Cardiac septum (tissue), 1 donor: ENCODE results near the gene NOS1. TPM values are rescaled to one million over a fixed set of nuclear protein-coding genes. Genes with fewer than 3 reads are reported as not detected.
"Not testable (repeated sequence)": the region's sequence is repeated elsewhere in the genome, so short reads cannot be mapped to it uniquely, and the experiment has no call there.

Experiments
- DNase-seq: peaks from one replicate; pipeline ENCODE4 v3.0.0-alpha.2; 2020; ENCODE audit warnings: low spot score
- intact Hi-C: fragments of 100-400 bp; cut with DNase I; formaldehyde crosslinking; loops from one replicate; pipeline ENCODE4 v1.14.0; 2022
- total RNA-seq: library from RNA; stranded (reverse); fragmentation: NEBNext Ultra II Directional; extraction: Animal tissue kit (Norgen Biotek cat#: 25700); gene quantifications from one replicate; pipeline ENCODE4 v1.2.1, GENCODE V29; 2021
- donor health status: DM: no; HTN: no; CAD: no.

The NOS1 gene
- total RNA-seq, 1 donor from 2014 or later = 0.32 TPM

DNA sequence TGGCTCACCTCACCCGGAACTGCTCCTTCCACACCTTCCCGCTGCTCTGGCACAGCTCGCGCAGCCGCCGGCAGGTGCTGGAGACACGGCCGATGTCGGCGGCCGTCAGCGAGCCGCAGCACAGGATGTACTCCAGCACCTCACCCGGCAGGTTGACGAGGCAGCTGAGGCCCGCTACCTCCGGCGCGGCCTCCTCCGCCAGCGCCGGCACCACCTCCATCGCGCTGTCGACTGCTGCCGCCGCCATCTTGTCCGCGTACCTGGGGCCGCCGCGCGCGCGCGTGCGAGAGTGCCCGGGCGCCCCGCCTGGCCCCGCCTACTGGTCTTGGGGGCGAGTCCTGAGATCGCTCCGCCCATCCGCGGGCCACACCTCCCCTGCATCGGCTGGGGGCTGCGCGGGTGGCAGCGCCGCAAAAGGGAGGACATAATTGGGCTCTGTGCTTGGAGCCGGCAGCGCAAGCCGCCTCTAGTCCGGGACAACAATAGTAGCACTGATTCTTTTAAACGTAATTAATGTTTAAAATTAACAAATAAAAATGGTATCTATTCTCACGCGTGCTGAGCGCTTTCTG lies 171.1 kb downstream of the NOS1 start, which contains the start of gene FBXO21:
FBXO21 (minus strand) TSS at position 261 of the 572 bp plus-strand sequence; CDS start at position 247, 14 bp downstream.
- intact Hi-C loops = no loop called here
- peak; percentile 94 for DNase-seq

DNA sequence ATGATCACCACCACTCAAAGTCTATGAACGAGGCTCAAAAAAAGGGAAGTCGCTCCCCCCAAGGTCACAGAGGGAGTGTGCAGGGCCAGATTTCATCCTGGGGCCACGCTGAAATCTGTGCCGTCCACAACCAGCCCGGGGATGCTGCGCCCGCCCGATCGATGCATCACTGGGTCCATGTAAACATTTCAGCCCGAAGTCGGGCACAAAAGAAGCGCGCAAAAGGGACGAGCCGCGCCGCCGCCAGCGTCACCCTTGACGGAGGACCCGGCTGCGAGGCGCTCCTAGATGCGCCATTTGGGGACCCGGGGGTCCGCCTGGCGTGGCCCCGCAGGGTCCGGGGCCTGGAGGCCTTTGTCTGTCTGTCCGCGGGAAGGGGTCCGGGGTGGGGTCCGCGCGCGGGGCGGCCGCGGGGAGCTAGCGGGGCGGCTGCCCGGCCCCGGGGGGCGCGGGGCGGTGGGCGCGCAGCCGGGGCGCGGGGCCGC lies 171.7 kb downstream of the NOS1 start:
- no peak for DNase-seq
- intact Hi-C loops = no loop called here

DNA sequence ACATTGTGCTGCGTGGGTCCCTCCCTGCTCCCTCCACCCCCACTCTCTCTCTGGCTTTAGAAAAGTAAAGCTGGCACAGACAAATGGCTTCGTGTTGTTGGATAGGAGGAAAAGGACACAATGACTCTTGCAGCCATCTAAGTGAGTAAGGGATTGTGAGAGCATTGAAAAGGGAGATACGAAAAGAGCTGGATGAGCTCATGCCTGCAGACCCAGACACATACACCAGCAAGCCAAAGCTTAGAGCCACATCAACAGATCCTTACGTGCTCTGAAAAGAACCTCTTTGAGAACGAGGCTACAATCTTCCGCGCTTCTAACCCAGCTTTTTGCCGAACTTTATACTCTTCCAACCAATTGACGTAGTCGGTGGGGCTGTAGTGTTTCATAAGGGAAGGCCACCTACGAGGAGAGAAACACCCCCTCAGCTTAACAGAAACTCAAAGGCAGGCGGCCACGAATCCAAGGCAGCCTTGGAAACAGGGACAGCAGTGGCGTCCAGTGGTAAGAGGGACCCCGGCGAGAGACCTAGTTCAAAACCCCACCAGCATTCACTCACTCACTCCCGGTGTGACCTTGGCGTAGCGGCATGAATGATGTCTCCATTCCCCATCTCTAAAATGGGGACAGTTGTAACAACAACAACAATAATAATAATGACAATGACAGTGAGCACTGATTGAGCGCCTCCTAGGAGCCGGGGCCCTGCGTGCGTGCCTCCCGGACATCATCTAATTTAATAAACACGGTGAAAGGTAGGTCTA lies 172.3 kb downstream of the NOS1 start:
- DNase-seq = no peak
- intact Hi-C loops = no loop called here

DNA sequence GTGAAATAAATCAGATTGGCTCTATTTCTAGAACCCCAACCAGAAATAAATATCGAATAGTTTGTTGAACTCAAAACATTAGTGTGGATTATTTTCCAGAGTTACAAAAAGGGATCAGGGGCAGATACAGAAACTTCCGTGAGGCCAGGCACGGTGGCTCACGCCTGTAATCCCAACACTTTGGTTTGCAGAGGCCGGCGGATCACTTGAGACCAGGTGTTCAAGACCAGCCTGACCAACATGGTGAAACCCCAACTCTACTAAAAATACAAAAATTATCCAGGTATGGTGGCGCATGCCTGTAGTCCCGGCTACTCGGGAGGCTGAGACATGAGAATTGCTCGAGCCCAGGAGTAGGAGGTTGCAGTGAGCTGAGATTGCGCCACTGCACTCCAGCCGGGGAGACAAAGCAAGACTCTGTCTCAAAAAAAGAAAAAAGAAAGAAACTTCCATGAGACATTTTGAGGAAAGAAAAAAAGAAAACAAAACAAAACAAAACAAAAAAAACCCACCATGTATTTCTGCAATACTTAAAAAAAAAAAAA lies 173.2 kb downstream of the NOS1 start:
- DNase-seq = no peak
- intact Hi-C loops = no loop called here

DNA sequence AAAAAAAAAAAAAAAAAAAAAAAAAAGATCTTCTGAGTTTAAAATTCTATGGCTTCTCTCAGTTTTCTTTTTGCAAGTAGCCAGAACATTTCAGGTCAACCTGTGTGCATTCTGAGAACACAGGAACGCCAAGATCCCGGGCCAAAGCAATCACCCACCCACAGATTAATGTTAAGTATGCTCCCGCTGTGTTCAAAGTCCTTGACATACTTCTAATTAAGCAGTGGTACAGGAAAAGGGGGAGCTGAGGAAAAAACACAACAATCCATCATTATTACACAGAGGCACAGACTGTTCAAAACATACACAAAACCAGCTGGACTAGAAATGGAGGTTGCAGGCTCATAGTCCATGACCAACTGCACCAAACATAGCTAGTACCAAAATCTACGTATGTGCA lies 174.0 kb downstream of the NOS1 start:
- intact Hi-C loops = no loop called here
- DNase-seq = no peak

DNA sequence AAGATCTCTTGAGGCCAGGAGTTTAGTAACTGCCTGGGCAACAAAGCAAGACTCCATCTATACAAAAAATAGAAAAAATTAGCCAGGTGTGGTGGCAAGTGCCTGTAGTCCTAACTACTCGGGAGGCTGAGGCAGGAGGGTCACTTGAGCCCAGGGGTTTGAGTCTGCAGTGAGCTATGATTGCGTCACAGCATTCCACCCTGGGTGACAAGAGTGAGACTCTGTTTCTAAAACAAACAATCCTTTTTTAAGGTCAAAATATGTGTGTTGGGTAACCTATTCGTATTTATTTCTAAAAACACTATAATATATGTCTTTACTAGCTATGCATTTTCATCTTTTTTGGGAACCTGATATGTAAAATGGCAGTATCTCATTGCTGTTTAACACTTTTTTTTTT lies 178.6 kb downstream of the NOS1 start:
- no peak for DNase-seq
- intact Hi-C loops = no loop called here

DNA sequence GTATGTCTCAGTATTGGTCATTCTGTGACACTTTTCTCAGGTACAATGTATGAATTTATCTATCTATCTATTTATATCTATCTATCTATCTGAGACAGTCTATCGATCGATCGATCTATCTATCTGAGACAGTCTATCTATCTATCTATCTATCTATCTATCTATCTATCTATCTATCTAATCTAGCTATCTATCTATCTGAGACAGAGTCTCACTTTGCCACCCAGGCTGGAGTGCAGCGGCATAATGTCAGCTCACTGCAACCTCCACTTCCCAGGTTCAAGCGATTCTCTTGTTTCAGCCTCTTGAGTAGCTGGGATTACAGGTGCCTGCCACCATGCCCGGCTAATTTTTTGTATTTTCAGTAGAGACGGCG lies 180.0 kb downstream of the NOS1 start:
- intact Hi-C loops = not testable (repeated sequence)

DNA sequence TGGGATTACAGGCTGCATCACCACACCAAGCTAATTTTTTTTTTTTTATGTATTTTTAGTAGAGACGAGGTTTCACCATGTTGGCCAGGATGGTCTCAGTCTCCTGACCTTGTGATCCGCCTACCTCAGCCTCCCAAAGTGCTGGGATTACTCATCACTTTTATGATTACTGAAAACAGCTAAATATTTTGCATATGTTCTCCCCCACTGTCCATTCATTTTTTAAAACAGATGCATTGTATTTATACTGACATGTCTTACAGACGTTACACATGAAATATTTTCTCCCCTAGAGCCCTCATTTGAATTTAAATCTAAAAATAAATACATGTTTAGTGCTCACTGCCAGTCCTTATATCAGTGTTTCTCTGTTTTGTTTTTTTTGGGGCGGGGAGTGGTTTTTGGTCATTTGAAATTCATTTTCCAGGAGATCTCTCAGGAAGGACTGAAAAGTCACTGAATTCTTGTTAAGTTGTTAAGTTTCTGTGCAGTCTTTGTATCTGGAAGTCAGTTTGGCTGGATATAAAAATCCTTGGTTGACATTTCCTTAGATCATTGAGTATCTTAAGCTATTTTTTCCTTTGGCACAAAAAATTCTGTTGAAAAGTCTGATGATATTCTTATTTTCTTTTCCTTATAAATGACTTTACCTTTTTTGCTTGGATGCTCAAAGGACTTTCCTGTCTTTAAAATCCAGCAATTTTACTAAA lies 180.5 kb downstream of the NOS1 start:
- intact Hi-C loops = no loop called here

More for the DNA sequence above, 180.0 kb downstream of the NOS1 start:
- not testable (repeated sequence) for DNase-seq

DNA sequence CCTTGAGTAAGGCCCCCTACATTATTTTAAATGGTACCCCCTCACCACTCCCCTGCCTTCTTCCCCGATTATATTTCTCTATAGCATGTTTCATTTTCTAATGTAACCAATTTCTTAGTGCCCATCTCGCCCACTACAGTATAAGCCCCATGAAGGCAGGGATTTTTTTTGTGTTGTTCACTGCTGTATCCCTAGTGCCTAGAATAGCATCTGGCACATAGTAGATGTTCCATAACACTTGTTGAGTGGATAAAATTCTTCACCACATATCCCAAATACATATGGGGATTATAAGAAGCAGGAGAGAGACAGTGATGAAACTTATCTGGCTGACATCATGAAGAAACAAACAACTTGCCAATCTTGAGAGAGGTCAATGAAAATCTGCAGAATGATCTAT lies 182.7 kb downstream of the NOS1 start:
- intact Hi-C loops = no loop called here

More for the DNA sequence above, 180.5 kb downstream of the NOS1 start:
- DNase-seq = no peak

DNA sequence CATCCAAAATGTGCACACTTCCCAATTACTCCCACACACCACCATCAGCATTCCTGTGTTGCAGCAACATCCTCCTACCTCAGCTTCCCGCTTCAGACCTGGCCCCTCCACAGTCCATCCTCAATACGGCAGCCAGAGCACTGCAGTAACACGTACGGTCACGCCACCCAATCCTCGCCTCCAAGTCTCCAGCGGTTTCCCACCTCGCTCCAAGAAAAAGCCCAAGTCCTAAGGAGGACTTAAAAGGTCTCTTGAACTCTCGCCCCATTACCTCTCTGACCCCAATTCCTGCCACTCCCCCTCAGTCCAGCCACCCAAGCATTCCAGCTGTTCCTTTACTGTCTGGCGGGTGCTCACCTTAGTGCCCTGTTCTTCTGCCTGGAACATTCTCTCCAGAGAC lies 183.1 kb downstream of the NOS1 start:
- no peak for DNase-seq
- intact Hi-C loops = no loop called here

More for the DNA sequence above, 182.7 kb downstream of the NOS1 start:
- no peak for DNase-seq

DNA sequence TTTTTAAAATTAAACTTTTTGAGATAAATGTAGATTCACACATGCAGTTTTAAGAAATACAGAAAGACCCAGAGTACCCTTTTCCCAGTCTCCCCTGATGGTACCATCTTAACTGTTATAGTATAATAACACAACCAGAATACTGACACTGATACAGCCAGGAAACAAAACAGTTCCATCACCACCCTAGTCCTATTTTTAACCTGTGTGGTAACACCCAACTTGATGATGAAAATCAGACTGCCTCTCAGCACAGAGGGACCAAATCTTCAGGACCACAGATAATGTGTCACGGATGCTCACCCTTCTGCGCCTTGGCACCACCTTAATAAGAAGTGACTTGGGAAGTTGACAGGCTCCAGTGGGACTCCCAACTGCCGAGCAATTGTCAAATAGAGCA lies 189.3 kb downstream of the NOS1 start:
- DNase-seq = no peak
- intact Hi-C loops = no loop called here

DNA sequence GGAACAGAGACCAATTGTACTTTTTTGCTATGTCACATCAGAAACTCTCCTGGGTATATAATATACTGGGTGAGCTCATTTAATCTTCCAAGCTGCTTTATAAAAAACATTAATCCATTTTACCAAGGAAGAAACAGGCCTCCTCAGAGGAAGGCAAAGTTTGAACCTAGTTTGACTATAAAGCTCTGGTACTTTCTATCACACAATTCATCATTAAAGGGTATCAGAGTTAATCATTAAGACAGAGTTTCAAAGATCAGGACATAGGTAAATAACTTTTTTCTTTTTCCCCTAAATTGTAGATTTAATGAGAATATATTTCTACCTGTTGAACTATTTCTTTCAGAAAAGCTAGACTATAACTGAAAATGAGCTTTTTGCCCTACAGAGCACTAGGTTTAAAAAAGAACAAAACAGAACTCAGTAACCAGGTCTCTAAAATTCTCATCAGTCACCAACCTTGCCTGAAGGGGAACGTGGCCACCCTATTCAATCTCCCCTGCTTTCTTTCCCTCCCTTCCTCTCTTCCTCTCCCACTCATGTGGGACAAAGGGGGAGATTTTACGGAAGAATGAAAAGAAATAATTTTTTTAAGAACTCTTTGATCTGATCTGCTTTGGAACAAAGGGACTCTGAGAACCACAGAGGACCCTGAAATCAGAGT lies 189.8 kb downstream of the NOS1 start:
- intact Hi-C loops = no loop called here
- DNase-seq = no peak

DNA sequence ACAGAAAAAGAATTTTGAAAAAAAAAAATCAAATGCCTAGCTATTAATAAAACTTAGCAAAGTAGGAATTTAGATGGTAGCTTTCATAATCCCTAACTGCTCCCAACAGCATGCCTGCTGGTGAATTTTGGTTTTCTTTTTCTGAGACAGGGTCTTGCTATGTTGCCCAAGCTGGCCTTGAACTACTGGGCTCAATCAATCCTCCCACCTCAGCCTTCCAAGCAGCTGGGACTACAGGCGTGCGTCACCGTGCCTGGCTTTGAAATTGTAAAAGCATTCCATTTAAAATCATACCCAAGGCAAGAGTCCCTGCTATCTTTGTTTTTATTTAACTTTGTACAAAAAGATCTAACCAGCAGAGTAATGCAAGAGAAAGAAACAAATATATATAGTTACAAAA lies 191.9 kb downstream of the NOS1 start:
- DNase-seq = no peak
- intact Hi-C loops = no loop called here

DNA sequence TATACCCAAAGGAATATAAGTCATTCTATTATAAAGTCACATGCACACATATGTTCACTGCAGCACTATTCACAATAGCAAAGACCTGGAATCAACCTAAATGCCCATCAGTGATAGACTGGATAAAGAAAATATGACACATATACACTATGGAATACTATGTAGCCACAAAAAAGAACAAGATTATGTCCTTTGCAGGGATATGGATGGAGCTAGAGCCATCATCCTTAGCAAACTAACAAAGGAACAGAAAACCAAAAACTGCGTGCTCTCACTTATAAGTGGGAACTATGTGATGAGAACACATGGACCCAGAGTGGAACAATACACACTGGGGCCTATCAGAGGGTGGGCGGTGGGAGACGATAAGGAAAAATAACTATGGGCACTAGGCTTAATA lies 192.4 kb downstream of the NOS1 start:
- no peak for DNase-seq
- intact Hi-C loops = no loop called here

DNA sequence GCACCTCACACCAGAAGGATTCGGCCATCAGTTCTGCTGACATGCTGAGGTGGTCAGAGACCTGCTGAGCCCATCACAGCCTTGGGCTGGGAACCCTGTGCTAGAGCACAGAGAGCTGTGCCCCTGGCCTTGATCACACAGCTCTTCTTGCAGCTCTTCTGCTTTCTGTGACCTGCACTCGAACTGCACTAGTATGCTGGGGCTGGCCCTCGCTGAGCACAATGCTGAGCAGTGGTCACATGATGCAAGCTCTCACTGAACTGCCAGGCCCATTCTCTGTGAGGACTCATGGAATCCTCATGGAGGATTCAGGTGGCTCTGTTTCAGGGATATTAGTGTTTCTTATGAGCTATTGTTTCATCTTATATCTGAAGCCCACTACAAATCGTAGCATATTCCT lies 193.7 kb downstream of the NOS1 start:
- no peak for DNase-seq
- intact Hi-C loops = no loop called here

DNA sequence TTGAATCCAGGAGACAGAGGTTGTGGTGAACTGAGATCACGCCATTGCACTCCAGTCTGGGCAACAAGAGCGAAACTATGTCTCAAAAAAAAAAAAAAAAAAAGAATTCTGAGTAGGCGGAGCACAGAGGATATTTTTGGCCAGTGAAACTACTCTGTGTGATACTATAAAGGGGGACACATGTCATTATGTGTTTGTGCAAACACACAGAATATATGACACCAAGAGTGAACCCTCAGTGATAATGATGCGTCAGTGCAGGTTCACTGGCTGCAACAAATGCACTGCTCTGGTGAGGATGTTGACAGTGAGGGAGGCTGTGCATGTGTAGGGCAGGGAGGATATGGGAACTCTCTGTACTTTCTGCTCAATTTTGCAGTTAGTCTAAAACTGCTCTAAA lies 195.3 kb downstream of the NOS1 start:
- intact Hi-C loops = no loop called here

DNA sequence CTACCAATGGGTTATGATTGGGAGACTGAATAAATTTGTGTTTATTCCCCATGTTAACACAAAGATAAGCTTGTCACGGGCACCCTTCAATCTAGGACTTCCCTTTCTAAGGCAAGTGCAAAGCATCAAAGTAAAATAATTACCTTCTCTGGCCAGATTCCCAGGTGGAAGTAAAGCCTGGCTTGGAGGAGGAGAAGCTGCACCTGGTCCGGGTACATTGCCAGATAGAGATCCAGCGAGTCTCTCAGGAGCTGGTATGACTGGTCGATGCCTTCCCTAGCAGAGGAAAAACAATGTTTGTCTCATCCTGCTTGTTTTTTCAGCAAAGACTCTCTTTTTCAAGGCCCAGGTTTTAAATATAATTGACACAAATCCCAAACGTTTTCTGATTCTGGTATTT lies 196.1 kb downstream of the NOS1 start:
- no peak for DNase-seq
- intact Hi-C loops = no loop called here

More for the DNA sequence above, 195.3 kb downstream of the NOS1 start:
- DNase-seq = no peak

DNA sequence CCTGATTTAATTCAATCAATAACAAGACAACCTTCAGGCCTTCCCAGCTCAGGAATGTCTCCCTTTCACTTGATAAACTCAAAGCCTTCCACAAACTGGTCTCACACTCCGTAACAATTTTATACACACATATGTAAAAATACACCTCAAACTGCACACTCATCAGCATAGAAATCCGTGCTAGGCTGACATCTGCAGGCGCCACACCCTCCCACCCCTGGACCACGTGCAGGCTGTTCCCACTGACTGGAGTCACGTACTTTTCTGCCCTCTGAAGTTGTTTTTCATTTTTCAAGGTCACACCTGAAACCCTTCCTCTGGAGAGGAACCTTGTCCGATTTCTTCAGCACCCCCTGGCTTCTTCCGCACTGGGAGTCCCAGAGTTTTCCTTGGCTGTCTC lies 198.8 kb downstream of the NOS1 start:
- intact Hi-C loops = no loop called here
- no peak for DNase-seq

DNA sequence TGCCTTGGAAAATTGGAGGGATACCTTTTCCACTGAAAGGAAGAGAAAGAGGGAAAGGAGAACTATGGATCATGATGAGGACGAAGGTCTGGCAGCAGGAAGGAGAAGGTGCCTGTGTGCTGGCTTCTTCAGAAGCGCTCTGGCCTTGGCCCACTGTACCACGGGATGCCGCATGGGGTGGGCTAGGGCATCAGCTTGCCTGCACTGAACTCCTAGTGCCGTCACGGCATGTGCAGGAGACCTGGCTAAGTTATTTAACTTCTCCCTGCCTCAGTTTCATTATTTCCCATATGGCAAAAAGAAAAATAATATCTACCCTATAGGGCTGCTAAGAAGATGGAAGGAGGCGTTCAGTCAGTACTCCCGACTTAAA lies 199.3 kb downstream of the NOS1 start:
- intact Hi-C loops = no loop called here
- DNase-seq = no peak
